ENCODE data around the gene TBC1D10A. TPM values are rescaled to one million over a fixed set of nuclear protein-coding genes. Genes with fewer than 3 reads are reported as not detected.
A peak's percentile ranks its signal among the peaks of the same experiment; 100 is the strongest.

Gene TBC1D10A
- total RNA-seq, 2 experiments from 2014 or later, result 37.9 to 41.6 TPM

DNA sequence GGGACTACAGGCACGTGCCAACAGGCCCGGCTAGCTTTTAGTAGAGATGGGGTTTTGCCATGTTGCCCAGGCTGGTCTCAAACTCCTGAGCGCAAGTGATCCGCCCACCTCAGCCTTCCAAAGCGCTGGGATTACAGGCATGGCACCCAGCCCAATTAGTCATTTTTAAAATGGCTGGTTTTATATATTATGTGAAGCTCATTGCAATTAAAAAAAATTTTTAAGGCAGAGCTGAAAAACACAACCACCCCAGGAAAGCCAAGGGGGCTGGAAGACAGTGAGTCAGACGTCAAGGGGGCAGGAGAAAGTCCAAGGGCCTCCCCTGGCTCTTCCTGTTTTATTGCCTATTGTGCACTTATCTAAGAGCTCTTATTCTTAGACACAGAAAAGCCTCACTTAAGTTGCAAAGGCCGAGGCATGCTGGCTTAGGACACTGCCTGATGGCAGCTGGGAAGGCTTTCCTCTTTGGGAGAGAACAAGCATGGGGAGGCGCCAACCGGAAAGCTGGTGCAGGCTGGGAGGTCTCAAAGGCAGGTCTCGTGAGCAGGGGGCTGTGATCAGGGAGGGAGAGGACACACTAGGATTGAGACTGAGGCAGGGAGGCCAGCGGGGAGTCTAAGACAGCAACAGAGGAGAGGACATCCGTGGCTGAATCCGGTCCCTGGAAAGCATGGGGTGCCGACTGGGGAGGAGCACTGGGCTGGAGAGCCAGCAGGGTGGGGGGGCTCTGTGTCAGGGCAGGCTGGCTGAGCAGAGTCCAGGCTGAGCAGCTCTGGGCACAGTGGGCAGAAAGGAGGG lies 49.0 kb downstream of the TBC1D10A start:
- no peak overlapping the region for H3K4me3 Mint-ChIP-seq
- peaks cover 52% of the 10 kb centered on the region for H3K36me3 Mint-ChIP-seq (ENCODE audit: low read depth)
- H3K27me3 Mint-ChIP-seq, result no peaks in the 10 kb centered on the region
- DNase-seq, result no peak
- ChIA-PET POLR2A (interaction anchor here (0.8 to 16.4 kb wide), 4 partner anchors 11 to 162 kb away, joined by 3 to 253 read pairs (median 5); partner anchors contain the start of gene OSM), CTCF (interaction anchor here (0.6 to 2.8 kb wide), 5 partner anchors 10 to 29 kb away, joined by 3 to 12 read pairs (median 5); no protein-coding TSS in a partner anchor)
- no peak overlapping the region for H3K27ac Mint-ChIP-seq
- peaks cover 78% of the 10 kb centered on the region for H3K4me1 Mint-ChIP-seq
- H3K9me3 Mint-ChIP-seq, result no peaks in the 10 kb centered on the region

DNA sequence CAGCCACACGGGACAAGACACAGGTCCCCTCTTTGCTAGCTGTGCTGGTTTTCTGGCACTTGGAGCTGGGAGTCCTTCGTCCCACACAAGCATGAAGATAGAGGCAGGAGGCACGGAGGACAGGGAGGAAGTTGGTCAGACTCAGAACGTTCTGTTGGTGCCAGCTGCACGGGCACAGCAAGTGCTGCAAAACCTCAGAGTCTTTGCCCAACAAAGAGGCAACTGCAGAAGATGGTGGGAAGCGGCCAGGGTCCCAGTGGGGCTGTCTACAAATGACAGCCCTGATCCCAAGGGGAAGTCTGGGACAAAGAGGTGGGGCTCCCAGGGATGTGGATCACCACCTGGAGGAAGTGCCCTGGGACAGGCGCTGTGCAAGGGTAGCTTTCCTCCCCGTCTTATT lies 50.7 kb downstream of the TBC1D10A start:
- peak overlapping the region; percentile 56 for H3K27ac Mint-ChIP-seq
- peak overlapping the region; percentile 11 for H3K4me3 Mint-ChIP-seq
- ChIA-PET POLR2A (interaction anchor here (1.0 to 16.4 kb wide), 3 partner anchors 9 to 15 kb away, joined by 3 to 253 read pairs (median 3); partner anchors contain the start of gene OSM), CTCF (interaction anchor here (2.6 kb wide), 1 partner anchor 12 kb away, joined by 12 read pairs; no protein-coding TSS in a partner anchor)
- DNase-seq, result no peak
- H3K27me3 Mint-ChIP-seq, result no peaks in the 10 kb centered on the region
- peaks cover 64% of the 10 kb centered on the region for H3K36me3 Mint-ChIP-seq (ENCODE audit: low read depth)
- H3K9me3 Mint-ChIP-seq, result no peaks in the 10 kb centered on the region
- H3K4me1 Mint-ChIP-seq, result peaks cover 78% of the 10 kb centered on the region

DNA sequence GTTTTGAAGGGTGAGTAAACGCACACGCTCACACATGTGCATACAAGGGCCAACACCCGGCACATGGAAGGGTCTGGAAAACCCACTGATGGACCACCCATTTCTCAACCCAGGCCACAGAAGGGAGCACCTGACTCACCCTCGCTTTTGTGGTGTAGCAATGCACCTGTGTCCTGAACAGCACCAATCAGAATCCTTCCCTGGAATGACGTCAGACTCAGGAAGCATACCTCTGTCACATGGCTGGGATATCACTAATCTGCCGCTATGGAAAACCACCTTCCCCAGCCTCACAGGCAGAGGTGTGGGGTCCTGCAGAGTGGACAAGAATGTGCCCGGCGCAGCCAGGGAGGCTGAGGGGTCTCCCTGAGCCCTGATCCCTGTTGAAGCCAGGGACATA lies 51.1 kb downstream of the TBC1D10A start:
- no peaks in the 10 kb centered on the region for H3K27me3 Mint-ChIP-seq
- H3K27ac Mint-ChIP-seq, result peak overlapping the region; percentile 56
- H3K36me3 Mint-ChIP-seq (ENCODE audit: low read depth), result peaks cover 66% of the 10 kb centered on the region
- ChIA-PET CTCF (no interaction called here), POLR2A (interaction anchor here (1.0 to 16.4 kb wide), 4 partner anchors 9 to 14 kb away, joined by 3 to 253 read pairs (median 4); partner anchors contain the start of gene OSM)
- H3K4me1 Mint-ChIP-seq, result peaks cover 79% of the 10 kb centered on the region
- DNase-seq, result no peak
- no peaks in the 10 kb centered on the region for H3K9me3 Mint-ChIP-seq
- peak overlapping the region; percentile 11 for H3K4me3 Mint-ChIP-seq

DNA sequence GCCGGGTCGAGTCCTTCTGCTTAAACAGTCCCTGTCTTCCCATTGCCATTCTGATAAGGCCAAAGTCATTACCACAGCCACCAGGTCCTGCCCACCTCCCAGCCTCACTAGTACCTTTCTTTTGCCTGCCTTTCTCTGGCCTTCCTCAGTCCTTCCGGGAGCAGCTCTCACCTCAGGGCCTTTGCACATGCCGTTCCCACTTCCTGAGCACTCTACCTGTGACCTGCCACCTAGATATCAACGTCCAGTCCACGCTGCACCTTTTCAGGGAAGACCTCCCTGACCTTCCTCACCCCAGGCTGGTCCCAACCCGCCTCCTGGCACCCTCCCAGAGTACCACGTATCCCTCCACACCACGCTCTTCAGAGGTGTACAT lies 52.3 kb downstream of the TBC1D10A start:
- DNase-seq, result no peak
- H3K36me3 Mint-ChIP-seq (ENCODE audit: low read depth), result peaks cover 72% of the 10 kb centered on the region
- POLR2A ChIA-PET, result interaction anchor here (0.9 to 1.0 kb wide), 2 partner anchors 11 to 14 kb away, joined by 3 to 6 read pairs; no protein-coding TSS in a partner anchor
- no peak overlapping the region for H3K4me3 Mint-ChIP-seq
- CTCF ChIA-PET, result no interaction called here
- no peaks in the 10 kb centered on the region for H3K27me3 Mint-ChIP-seq
- no peak overlapping the region for H3K27ac Mint-ChIP-seq
- H3K4me1 Mint-ChIP-seq, result peaks cover 76% of the 10 kb centered on the region
- H3K9me3 Mint-ChIP-seq, result no peaks in the 10 kb centered on the region

DNA sequence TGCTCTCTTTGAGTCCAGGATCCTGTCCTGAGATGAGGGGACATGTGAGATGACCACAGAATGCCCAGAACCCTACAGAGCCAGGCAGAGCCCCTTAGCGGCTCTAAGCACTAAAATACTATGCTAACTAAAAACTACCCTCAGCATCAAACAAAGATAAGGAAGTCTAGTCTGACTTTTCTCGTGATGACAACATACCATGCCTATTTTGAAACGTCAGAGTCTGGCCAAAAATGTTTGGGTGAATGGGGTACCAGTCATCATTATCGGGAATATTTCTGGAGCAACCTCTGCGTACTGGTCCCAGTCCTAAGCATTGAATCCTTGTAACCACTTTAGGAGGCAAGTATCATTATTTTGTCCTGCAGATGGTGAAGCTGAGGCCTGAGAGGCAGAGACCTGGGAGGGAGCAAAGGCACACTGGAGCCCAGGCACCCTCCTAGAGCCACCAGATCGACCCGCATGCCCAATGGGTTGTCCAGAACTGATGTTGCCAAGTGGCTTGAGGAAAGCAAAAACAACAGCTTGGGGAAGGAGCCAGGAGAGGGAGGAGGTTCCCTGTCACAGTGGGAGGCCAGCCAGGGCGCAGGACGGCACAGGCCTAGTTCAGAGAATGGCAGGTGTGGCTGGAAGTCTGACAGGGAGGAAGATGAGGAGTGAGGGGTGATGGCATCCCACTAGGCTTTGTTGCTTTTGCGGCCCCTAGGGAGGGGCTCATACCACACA lies 52.9 kb downstream of the TBC1D10A start:
- peaks cover 75% of the 10 kb centered on the region for H3K4me1 Mint-ChIP-seq
- CTCF ChIA-PET, result no interaction called here
- H3K27me3 Mint-ChIP-seq, result no peaks in the 10 kb centered on the region
- H3K4me3 Mint-ChIP-seq, result no peak overlapping the region
- DNase-seq, result no peak
- H3K9me3 Mint-ChIP-seq, result no peaks in the 10 kb centered on the region
- H3K36me3 Mint-ChIP-seq (ENCODE audit: low read depth), result peaks cover 72% of the 10 kb centered on the region
- POLR2A ChIA-PET, result interaction anchor here (0.9 kb wide), 1 partner anchor 11 kb away, joined by 3 read pairs; no protein-coding TSS in a partner anchor
- H3K27ac Mint-ChIP-seq, result no peak overlapping the region

DNA sequence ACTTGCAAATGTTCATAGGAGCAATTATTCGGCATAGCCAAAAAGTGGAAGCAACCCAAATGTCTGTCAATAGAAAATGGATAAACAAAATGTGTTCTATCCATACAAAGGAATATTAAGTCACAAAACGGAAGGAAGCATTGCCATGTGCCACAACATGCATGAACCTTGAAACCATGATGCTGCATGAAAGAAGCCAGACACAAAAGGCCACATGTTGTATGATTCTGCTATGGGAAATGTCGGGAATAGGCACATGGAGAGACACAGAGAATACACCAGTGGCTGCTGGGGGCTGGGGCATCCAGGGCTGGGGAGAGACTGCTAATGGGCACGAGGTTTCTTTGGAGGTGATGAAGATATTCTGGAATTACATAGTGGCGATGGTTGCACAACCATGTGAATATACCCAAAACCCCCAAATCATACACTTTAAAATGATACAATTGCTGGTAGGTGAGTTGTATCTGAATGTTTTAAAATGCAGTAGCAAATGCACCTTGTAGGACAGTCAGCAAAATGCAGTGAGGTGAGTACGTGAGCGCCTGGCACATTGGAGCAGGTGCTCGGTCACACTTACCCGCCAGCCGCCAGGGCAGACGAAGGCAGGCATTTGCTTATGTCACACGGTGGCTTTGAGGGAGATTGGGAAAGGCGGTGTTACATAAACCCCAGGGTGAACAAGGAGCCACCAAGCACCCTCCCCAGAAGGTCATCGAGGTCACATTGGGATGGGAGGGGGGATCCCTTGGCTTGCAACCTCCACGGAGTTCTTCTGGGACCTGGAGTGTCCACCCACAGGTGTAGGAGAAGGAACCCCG lies 53.8 kb downstream of the TBC1D10A start:
- H3K27ac Mint-ChIP-seq, result peak overlapping the region; percentile 8
- H3K4me3 Mint-ChIP-seq, result no peak overlapping the region
- no peak for DNase-seq
- CTCF ChIA-PET, result no interaction called here
- no peaks in the 10 kb centered on the region for H3K9me3 Mint-ChIP-seq
- H3K4me1 Mint-ChIP-seq, result peaks cover 77% of the 10 kb centered on the region
- peaks cover 73% of the 10 kb centered on the region for H3K36me3 Mint-ChIP-seq (ENCODE audit: low read depth)
- no peaks in the 10 kb centered on the region for H3K27me3 Mint-ChIP-seq
- POLR2A ChIA-PET, result no interaction called here

DNA sequence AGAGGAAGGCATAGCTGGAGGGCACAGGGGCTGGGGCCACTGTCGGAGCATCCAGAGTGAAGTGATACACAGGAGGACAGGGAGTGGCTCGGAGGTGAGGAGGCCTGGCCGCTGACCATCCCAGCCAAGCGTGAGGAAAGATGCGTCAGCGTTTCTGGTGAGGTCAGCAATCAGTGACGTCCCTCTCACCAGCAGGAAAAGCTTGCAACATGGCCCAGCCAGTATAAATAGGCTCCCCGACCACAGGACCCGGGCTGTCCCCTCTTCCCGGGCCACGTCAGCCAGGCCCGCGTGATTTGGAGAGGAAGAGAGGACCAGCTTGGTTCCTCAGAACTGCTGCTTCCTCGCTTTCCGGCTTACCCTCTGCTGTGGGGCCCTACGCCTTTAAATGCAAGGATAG lies 55.9 kb downstream of the TBC1D10A start:
- Mint-ChIP-seq H3K27ac (no peak overlapping the region), H3K27me3 (no peaks in the 10 kb centered on the region), H3K4me3 (no peak overlapping the region), H3K36me3 (ENCODE audit: low read depth) (peaks cover 69% of the 10 kb centered on the region), H3K4me1 (peaks cover 68% of the 10 kb centered on the region), H3K9me3 (no peaks in the 10 kb centered on the region)
- ChIA-PET CTCF (interaction anchor here (2.7 to 5.2 kb wide), 2 partner anchors 13 to 17 kb away, joined by 14 to 36 read pairs; no protein-coding TSS in a partner anchor), POLR2A (interaction anchor here (2.5 to 8.9 kb wide), 2 partner anchors 10 to 12 kb away, joined by 6 to 253 read pairs; partner anchors contain the start of gene CASTOR1)
- DNase-seq, result no peak

DNA sequence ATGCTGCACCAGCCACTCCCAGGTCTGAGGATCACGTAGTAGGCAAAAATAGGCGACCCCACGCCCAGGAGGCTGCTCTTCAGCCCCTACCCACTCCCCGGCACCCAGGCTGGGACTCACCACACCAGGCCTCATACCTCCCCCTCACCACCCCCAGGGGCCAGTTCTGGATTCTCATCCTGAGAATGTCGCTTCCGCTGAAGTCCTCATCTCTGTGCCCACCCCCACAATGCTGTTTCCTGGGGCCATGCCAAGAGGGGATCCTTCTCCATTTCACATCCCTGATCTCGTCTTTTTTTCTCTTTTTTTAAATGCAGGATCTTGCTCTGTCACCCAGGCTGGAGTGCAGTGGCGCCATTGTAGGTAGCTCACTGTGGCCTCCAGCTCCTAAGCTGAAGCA lies 58.4 kb downstream of the TBC1D10A start:
- H3K36me3 Mint-ChIP-seq (ENCODE audit: low read depth), result peaks cover 75% of the 10 kb centered on the region

DNA sequence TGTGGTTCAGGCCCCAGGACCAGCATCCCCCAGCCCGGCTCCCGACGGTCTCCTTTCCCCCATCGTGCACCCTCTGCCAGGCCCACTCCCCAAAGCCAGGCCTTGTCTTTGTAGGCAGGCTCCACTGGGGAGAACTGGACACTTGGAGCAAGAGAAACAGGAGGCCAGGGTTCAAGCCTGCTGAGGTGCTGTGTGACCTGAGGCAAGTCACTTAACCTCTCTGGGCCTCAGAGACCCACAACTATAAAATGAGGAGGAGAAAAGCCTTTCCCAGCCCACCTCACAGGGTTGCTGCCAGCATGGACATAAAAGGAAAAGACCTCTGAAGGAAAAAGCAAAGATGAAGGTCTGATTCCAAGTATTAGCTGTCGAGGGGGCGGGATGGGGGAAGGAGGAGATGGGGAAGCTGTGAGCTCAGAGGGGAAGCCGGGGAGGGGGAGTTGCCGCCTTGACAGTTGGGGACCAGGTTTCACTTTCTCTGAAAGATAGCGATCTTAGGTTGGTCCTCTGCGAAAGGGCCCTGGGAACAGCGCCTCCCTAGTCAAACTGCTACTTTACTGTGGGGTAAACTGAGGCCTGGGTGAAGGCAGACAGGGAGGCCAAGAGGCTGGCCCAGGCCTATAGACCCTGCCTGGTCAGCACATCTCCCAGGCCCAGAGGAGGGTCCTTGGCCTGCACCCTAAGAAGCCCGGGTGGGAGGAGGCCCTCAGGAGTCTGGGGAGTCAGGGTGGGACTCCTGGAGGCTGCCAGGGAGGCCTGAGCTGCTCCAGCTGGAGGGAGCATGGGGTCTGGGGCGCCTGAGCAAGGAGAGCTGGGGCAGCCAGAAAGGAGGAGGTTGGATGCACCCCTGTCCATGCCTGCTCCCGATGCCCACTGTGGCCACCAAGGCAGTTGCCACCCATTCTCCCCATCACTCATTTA lies 59.1 kb downstream of the TBC1D10A start:
- no peaks in the 10 kb centered on the region for H3K27me3 Mint-ChIP-seq
- peaks cover 59% of the 10 kb centered on the region for H3K4me1 Mint-ChIP-seq
- H3K36me3 Mint-ChIP-seq (ENCODE audit: low read depth), result peaks cover 76% of the 10 kb centered on the region

More for the DNA sequence above, 58.4 kb downstream of the TBC1D10A start:
- Mint-ChIP-seq H3K4me1 (peaks cover 59% of the 10 kb centered on the region), H3K27ac (peak overlapping the region; percentile 100), H3K27me3 (no peaks in the 10 kb centered on the region), H3K9me3 (no peaks in the 10 kb centered on the region), H3K4me3 (peak overlapping the region; percentile 99)
- DNase-seq, result no peak
- ChIA-PET POLR2A (interaction anchor here (0.9 to 8.9 kb wide), 11 partner anchors 15 to 664 kb away, joined by 3 to 253 read pairs (median 5); partner anchors contain the start of genes CASTOR1 and LIF), CTCF (interaction anchor here (0.7 to 5.2 kb wide), 10 partner anchors 12 to 155 kb away, joined by 3 to 36 read pairs (median 6); partner anchors contain the start of genes LIF and RNF215)

DNA sequence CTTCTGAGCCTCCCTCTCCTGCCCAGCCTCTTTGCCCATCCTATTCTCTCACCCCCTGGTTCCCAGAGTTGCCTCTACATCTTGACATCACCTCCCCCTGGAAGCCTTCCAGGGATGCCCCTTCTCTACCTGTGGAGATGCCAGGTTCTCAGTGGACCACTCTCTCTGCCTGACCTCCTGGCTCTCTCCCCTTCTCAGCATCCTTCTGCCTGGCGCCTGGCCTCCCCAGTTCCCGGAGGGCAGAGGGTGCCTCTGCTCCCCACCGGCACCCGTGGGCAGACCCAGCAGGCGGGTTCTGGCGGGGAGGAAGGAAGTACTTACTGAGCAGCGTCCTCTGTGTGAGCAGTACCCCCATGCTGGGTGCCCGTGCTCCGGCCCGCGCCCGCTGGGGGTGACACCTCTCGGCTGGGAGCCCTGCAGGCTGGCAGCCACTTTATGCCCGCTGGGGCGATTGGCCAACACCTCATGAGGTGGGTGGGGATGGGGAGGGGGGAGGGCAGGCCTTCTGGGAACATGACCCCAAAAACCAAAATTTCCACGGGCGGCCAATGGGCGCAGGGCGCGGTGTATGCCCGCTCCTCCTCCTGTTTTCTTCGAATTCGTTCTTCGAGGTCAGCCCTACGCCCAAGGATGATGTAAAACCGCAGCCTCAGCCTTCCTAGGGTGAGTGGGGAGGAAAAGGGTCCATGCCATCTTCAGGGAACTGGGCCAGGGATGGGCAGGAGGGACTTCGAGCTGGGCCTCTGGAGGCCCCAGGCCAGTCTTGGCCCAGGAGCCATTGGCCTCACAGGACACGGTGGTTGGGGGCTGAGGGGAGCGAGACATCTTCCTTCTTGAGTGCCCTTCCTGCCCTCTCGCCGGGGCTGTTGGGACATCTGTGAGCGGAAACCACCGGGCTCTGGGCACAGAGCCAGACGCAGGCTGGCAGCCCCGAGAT lies 60.0 kb downstream of the TBC1D10A start, which contains the start of gene OSM:
Gene OSM, minus strand, starts transcription at position 407 of the 937 bp plus-strand sequence. Its CDS starts 52 bp downstream, at position 355.
- H3K4me3 Mint-ChIP-seq, result peak within 1 kb of the TSS; percentile 99
- POLR2A ChIA-PET, result interaction anchor here (0.8 to 8.9 kb wide), 18 partner anchors 16 to 662 kb away, joined by 3 to 253 read pairs (median 5); partner anchors contain the start of genes CASTOR1, CCDC157, LIF and SF3A1
- no peaks in the 10 kb centered on the region for H3K9me3 Mint-ChIP-seq
- DNase-seq, result peak; percentile 92
- no peaks in the 10 kb centered on the region for H3K27me3 Mint-ChIP-seq
- peaks cover 80% of the 10 kb centered on the region for H3K36me3 Mint-ChIP-seq (ENCODE audit: low read depth)
- CTCF ChIA-PET, result interaction anchor here (0.6 to 5.9 kb wide), 11 partner anchors 11 to 160 kb away, joined by 3 to 50 read pairs (median 4); partner anchors contain the start of genes CASTOR1 and RNF215
- H3K27ac Mint-ChIP-seq, result peak within 1 kb of the TSS; percentile 100
- peaks cover 65% of the 10 kb centered on the region for H3K4me1 Mint-ChIP-seq

More for the DNA sequence above, 59.1 kb downstream of the TBC1D10A start:
- peak overlapping the region; percentile 100 for H3K27ac Mint-ChIP-seq
- POLR2A ChIA-PET, result interaction anchor here (0.8 to 8.9 kb wide), 20 partner anchors 16 to 663 kb away, joined by 3 to 253 read pairs (median 4); partner anchors contain the start of genes CASTOR1, CCDC157, LIF and SF3A1
- CTCF ChIA-PET, result interaction anchor here (0.7 to 5.2 kb wide), 14 partner anchors 12 to 160 kb away, joined by 3 to 36 read pairs (median 4); partner anchors contain the start of genes LIF and RNF215
- H3K4me3 Mint-ChIP-seq, result peak overlapping the region; percentile 99
- DNase-seq, result peak; percentile 79
- H3K9me3 Mint-ChIP-seq, result no peaks in the 10 kb centered on the region

Measured in activated CD4-positive, alpha-beta memory T cell treated with anti-CD3 and anti-CD28 coated beads, Interleukin-2, amount 10 ng/mL, durations not matched to agents 7 days and 5 days (primary cell).